Measurements from ENCODE around the gene GPR137C. TPM values are rescaled to one million over a fixed set of nuclear protein-coding genes. Genes with fewer than 3 reads are reported as not detected.

The GPR137C gene
- total RNA-seq, 3 donors from 2014 or later = 0.43 to 0.82 (median 0.51) TPM

- TF ChIP-seq CTCF (IDR thresholded peaks at IDR 0.05) = no peak
These were observed 131.4 kb downstream of the GPR137C start for GRCh38 chr14:52683985-52684520.

GRCh38 chr14:52686176-52686575, 133.5 kb downstream of the GPR137C start:
- Histone ChIP-seq H3K4me1 (ENCODE audit: low read depth) (no peaks in the 10 kb centered on the region), H3K36me3 (ENCODE audit: low read depth) (no peaks in the 10 kb centered on the region), H3K4me3 (no peak overlapping the region), H3K9me3 (no peaks in the 10 kb centered on the region)
- DNase-seq (no peak), ATAC-seq (no peak)
- intact Hi-C loops (cut with DNase I, micrococcal nuclease) = no loop called here
- no peak for TF ChIP-seq CTCF (IDR thresholded peaks at IDR 0.05)

More at GRCh38 chr14:52683985-52684520, 131.4 kb downstream of the GPR137C start:
- no peaks in the 10 kb centered on the region for H3K36me3 ChIP-seq (ENCODE audit: low read depth)
- H3K9me3 ChIP-seq = no peaks in the 10 kb centered on the region
- intact Hi-C loops (cut with DNase I, micrococcal nuclease) = no loop called here
- DNase-seq (no peak), ATAC-seq (no peak)
- no peak overlapping the region for H3K4me3 ChIP-seq
- H3K4me1 ChIP-seq (ENCODE audit: low read depth) = no peaks in the 10 kb centered on the region

Other genes starting within 250 kb of the GPR137C start
- 1 to 10 TPM; 3.2 to 8.1 (median 4.1) TPM for gene PTGER2, start 238.5 kb upstream of the GPR137C start, total RNA-seq
- 10 to 100 TPM in 1 of 3 donors, 1 to 10 TPM in 2; 8.6 to 10.3 (median 9.7) TPM for gene TXNDC16, start 331 bp upstream of the GPR137C start, total RNA-seq
- 10 to 100 TPM; 45.1 to 67.5 (median 55.4) TPM for gene ERO1A, start 142.7 kb downstream of the GPR137C start, total RNA-seq
- gene PSMC6, start 154.4 kb downstream of the GPR137C start, total RNA-seq = 10 to 100 TPM; 68.1 to 70.3 (median 69.7) TPM
- 10 to 100 TPM in 1 of 3 donors, 1 to 10 TPM in 2; 8.1 to 14.4 (median 9.5) TPM for gene STYX, start 177.3 kb downstream of the GPR137C start, total RNA-seq
- gene GNPNAT1, start 238.8 kb downstream of the GPR137C start, total RNA-seq = 10 to 100 TPM; 19.9 to 33.1 (median 21.4) TPM

Data from mucosa of descending colon (tissue), 3 donors.